ENCODE measurements around the gene CACNA1G. TPM values are rescaled to one million over a fixed set of nuclear protein-coding genes. Genes with fewer than 3 reads are reported as not detected.

CACNA1G gene
- total RNA-seq, 3 donors from 2014 or later (not counting 1 experiment from before 2014, with no cell fraction given), result not detected

DNA sequence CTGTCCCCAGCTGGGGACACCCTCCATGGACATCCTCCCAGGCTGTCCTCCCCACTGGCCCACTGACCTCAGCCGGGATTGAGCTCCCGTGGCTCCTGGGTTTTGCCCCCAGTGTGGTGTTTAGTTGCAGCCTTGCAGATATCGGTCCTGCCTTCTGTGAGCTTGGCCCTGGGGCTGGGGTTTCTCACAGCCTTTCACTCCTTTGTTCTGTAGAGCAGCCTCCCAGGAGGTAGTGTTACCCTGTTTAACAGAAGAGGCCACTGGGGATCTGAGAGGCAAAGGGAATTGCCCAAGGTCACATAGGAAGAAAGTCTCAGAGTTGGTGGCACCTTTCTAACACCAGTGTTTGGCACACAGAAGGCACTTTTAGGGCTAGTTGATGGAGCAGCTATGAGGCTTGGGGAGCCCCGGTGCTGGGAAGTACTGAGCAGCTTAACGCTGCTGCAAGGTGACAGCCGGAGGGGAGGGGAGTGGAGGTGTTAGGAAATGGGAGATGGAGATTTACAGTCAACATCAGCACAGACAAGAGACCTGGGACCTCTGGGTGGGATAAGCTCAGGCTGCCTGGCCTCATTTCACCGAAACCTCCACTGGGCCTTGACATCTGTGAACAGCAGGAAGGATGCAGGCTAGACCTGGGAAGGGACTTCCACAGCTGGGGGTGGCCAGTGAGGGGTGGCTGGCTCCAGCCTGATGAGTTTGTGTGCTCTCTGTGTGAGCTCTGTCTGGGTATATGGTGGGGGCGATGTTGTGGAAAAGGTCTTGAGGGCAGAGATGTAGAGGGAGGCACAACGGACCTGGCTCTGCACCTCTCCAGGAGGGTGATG, 26.1 kb downstream of the CACNA1G start:
- no peaks in the 10 kb centered on the region for H3K27me3 ChIP-seq (ENCODE audit: control insufficient read depth, insufficient read depth, low read length)
- H3K9me3 ChIP-seq (ENCODE audit: control insufficient read depth, insufficient read depth, low read length), result no peaks in the 10 kb centered on the region
- no peaks in the 10 kb centered on the region for H3K36me3 ChIP-seq (ENCODE audit: control insufficient read depth, insufficient read depth, low read length)
- peaks cover 0 to 15% of the 10 kb centered on the region in 2 donors for H3K27me3 Mint-ChIP-seq (ENCODE audit: low read depth in 2 of 2)
- H3K27ac Mint-ChIP-seq, result no peak overlapping the region
- H3K4me3 Mint-ChIP-seq, result no peak overlapping the region
- no peaks in the 10 kb centered on the region for H3K4me1 Mint-ChIP-seq
- H3K36me3 Mint-ChIP-seq, result no peaks in the 10 kb centered on the region
- TF ChIP-seq CTCF (IDR thresholded peaks at IDR 0.05), result no peak
- intact Hi-C loops (cut with micrococcal nuclease), result no loop called here
- H3K4me1 ChIP-seq (ENCODE audit: control insufficient read depth, insufficient read depth, low read length), result no peaks in the 10 kb centered on the region
- no peak overlapping the region for H3K4me3 ChIP-seq (ENCODE audit: low read length)
- 90% methylated on average over 9 of the region's 9 CpGs for WGBS (ENCODE audit: insufficient coverage)
- H3K9me3 Mint-ChIP-seq, result no peaks in the 10 kb centered on the region
- DNase-seq (no peak), ATAC-seq (no peak)
- H3K27ac ChIP-seq (ENCODE audit: low read length), result no peak overlapping the region

- intact Hi-C loops (cut with micrococcal nuclease), result no loop called here
- DNase-seq (no peak), ATAC-seq (no peak)
- no peak overlapping the region for H3K27ac ChIP-seq (ENCODE audit: low read length)
- no peak overlapping the region for H3K4me3 Mint-ChIP-seq
- TF ChIP-seq CTCF (IDR thresholded peaks at IDR 0.05), result no peak
- H3K27me3 Mint-ChIP-seq (ENCODE audit: low read depth in 2 of 2), result peaks cover 0 to 12% of the 10 kb centered on the region in 2 donors
- no peaks in the 10 kb centered on the region for H3K9me3 Mint-ChIP-seq
- WGBS (ENCODE audit: insufficient coverage), result 86% methylated on average over 9 of the region's 9 CpGs
- no peaks in the 10 kb centered on the region for H3K9me3 ChIP-seq (ENCODE audit: control insufficient read depth, insufficient read depth, low read length)
- no peaks in the 10 kb centered on the region for H3K4me1 ChIP-seq (ENCODE audit: control insufficient read depth, insufficient read depth, low read length)
- no peak overlapping the region for H3K27ac Mint-ChIP-seq
- no peaks in the 10 kb centered on the region for H3K4me1 Mint-ChIP-seq
- H3K27me3 ChIP-seq (ENCODE audit: control insufficient read depth, insufficient read depth, low read length), result no peaks in the 10 kb centered on the region
- no peaks in the 10 kb centered on the region for H3K36me3 ChIP-seq (ENCODE audit: control insufficient read depth, insufficient read depth, low read length)
- no peaks in the 10 kb centered on the region for H3K36me3 Mint-ChIP-seq
- H3K4me3 ChIP-seq (ENCODE audit: low read length), result no peak overlapping the region
Observed at GRCh38 chr17:50587571-50587970, 27.1 kb downstream of the CACNA1G start.

- no peak overlapping the region for H3K4me3 Mint-ChIP-seq
- TF ChIP-seq CTCF (IDR thresholded peaks at IDR 0.05), result no peak
- H3K4me1 Mint-ChIP-seq, result no peaks in the 10 kb centered on the region
- intact Hi-C loops (cut with micrococcal nuclease), result no loop called here
- H3K27ac Mint-ChIP-seq, result no peak overlapping the region
- DNase-seq (no peak), ATAC-seq (no peak)
- H3K4me3 ChIP-seq (ENCODE audit: low read length), result no peak overlapping the region
- H3K9me3 ChIP-seq (ENCODE audit: control insufficient read depth, insufficient read depth, low read length), result no peaks in the 10 kb centered on the region
- no peaks in the 10 kb centered on the region for H3K4me1 ChIP-seq (ENCODE audit: control insufficient read depth, insufficient read depth, low read length)
- peaks cover 0 to 10% of the 10 kb centered on the region in 2 donors for H3K27me3 Mint-ChIP-seq (ENCODE audit: low read depth in 2 of 2)
- no peaks in the 10 kb centered on the region for H3K27me3 ChIP-seq (ENCODE audit: control insufficient read depth, insufficient read depth, low read length)
- H3K36me3 ChIP-seq (ENCODE audit: control insufficient read depth, insufficient read depth, low read length), result no peaks in the 10 kb centered on the region
- H3K9me3 Mint-ChIP-seq, result no peaks in the 10 kb centered on the region
- no peaks in the 10 kb centered on the region for H3K36me3 Mint-ChIP-seq
- no peak overlapping the region for H3K27ac ChIP-seq (ENCODE audit: low read length)
- 83% methylated on average over 18 of the region's 18 CpGs for WGBS (ENCODE audit: insufficient coverage)
Observed at GRCh38 chr17:50588391-50589049, 28.0 kb downstream of the CACNA1G start.
